ENCODE measurements around the gene SH3RF3. TPM values are rescaled to one million over a fixed set of nuclear protein-coding genes. Genes with fewer than 3 reads are reported as not detected.
A peak's percentile ranks its signal among the peaks of the same experiment; 100 is the strongest.
"Not testable (repeated sequence)": the region's sequence is repeated elsewhere in the genome, so short reads cannot be mapped to it uniquely, and the experiment has no call there.

The SH3RF3 gene
- total RNA-seq, 1 donor from 2014 or later = 7.3 TPM

DNA sequence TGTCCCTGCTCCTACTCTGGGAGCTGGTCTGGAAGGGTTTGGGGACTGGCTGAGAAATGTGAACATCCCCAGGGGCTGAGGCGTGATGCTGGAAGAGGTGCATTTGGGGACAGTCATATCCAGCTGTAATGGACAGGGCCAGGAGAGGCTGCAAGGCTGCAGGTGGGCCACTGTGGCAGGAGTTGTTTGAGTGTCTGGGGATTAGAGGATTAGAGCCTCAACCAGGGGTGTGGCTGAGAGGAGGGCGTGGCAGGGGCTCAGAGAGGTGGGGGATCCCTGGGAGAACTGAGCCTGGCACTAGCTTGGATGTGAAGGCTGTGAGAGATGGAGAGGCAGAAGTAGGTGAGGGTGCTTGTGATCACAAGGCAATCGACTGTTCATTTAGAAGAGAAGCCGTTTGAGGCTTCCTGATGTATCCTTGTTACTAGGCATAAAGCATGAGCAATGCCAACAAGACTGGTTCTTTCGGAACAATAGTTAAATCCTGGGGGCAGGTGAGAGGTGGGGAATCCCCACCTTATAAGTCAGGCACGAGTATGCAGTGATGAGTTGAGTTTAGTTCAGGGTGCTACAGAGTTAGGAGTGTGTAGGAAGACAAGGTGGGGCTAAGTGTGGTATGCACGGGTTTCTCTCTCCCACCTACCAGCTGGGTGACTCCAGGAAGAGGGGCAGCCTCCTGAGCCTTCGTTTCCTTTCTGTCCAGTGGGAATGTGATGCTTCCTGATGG, 31.9 kb downstream of the SH3RF3 start:
- TF ChIP-seq CTCF (IDR thresholded peaks at IDR 0.05; ENCODE audit: insufficient read depth, low read depth, low read length) = no peak
- no peak for TF ChIP-seq EZH2 (IDR thresholded peaks at IDR 0.05; ENCODE audit: insufficient read depth, low read length)
- no peaks in the 10 kb centered on the region for H3K36me3 ChIP-seq (ENCODE audit: insufficient read depth, low read length)
- Mint-ChIP-seq H3K27me3 (ENCODE audit: low read depth, unreplicated experiment) (peaks cover 28% of the 10 kb centered on the region), H3K4me1 (ENCODE audit: low read depth, unreplicated experiment) (peaks cover 20% of the 10 kb centered on the region), H3K27ac (ENCODE audit: unreplicated experiment) (no peak overlapping the region), H3K4me3 (ENCODE audit: unreplicated experiment) (no peak overlapping the region), H3K36me3 (ENCODE audit: low read depth, unreplicated experiment) (peaks cover 14% of the 10 kb centered on the region), H3K9me3 (ENCODE audit: unreplicated experiment) (peaks cover 3% of the 10 kb centered on the region)
- no peak overlapping the region for H3K27ac ChIP-seq (ENCODE audit: low read depth, low read length)
- H3K9ac ChIP-seq (ENCODE audit: low read length) = no peak overlapping the region
- H2AFZ ChIP-seq (ENCODE audit: low read depth, low read length) = no peak overlapping the region
- peaks cover 12% of the 10 kb centered on the region for H3K79me2 ChIP-seq (ENCODE audit: insufficient read depth, low read length)
- H4K20me1 ChIP-seq (ENCODE audit: insufficient read depth, low read length) = peaks cover 50% of the 10 kb centered on the region
- H3K4me1 ChIP-seq (ENCODE audit: insufficient read depth, low read length) = peaks cover 24% of the 10 kb centered on the region
- H3K9me3 ChIP-seq (ENCODE audit: insufficient read depth, low read depth, low read length) = no peaks in the 10 kb centered on the region
- no peak for FAIRE-seq
- no peaks in the 10 kb centered on the region for H3K27me3 ChIP-seq (ENCODE audit: insufficient read depth, low read length)
- no peak overlapping the region for H3K4me2 ChIP-seq (ENCODE audit: low read length)
- no peak for DNase-seq (ENCODE audit: low read depth)
- no peak overlapping the region for H3K4me3 ChIP-seq (ENCODE audit: insufficient read depth, low read depth, low read length)

DNA sequence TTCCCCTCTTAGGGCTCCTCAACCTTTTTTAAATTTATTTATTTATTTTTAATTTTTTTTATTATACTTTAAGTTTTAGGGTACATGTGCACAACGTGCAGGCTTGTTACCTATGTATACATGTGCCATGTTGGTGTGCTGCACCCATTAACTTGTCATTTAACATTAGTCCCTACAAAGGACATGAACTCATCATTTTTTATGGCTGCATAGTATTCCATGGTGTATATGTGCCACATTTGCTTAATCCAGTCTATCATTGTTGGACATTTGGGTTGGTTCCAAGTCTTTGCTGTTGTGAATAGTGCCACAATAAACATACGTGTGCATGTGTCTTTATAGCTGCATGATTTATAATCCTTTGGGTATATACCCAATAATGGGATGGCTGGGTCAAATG, 33.4 kb downstream of the SH3RF3 start:
- H4K20me1 ChIP-seq (ENCODE audit: insufficient read depth, low read length) = peaks cover 38% of the 10 kb centered on the region
- not testable (repeated sequence) for H3K9me3 ChIP-seq (ENCODE audit: insufficient read depth, low read depth, low read length); H3K27me3 ChIP-seq (ENCODE audit: insufficient read depth, low read length); H3K27ac Mint-ChIP-seq (ENCODE audit: unreplicated experiment); H3K27ac ChIP-seq (ENCODE audit: low read depth, low read length); H3K36me3 ChIP-seq (ENCODE audit: insufficient read depth, low read length); H3K4me2 ChIP-seq (ENCODE audit: low read length); DNase-seq (ENCODE audit: low read depth); H3K9ac ChIP-seq (ENCODE audit: low read length); H3K79me2 ChIP-seq (ENCODE audit: insufficient read depth, low read length); H3K4me3 Mint-ChIP-seq (ENCODE audit: unreplicated experiment); H3K4me3 ChIP-seq (ENCODE audit: insufficient read depth, low read depth, low read length); H2AFZ ChIP-seq (ENCODE audit: low read depth, low read length); H3K9me3 Mint-ChIP-seq (ENCODE audit: unreplicated experiment); FAIRE-seq
- Mint-ChIP-seq H3K27me3 (ENCODE audit: low read depth, unreplicated experiment) (peaks cover 28% of the 10 kb centered on the region), H3K4me1 (ENCODE audit: low read depth, unreplicated experiment) (peaks cover 30% of the 10 kb centered on the region), H3K36me3 (ENCODE audit: low read depth, unreplicated experiment) (peaks cover 14% of the 10 kb centered on the region)
- peaks cover 31% of the 10 kb centered on the region for H3K4me1 ChIP-seq (ENCODE audit: insufficient read depth, low read length)

- Mint-ChIP-seq H3K4me1 (ENCODE audit: low read depth, unreplicated experiment) (peaks cover 30% of the 10 kb centered on the region), H3K36me3 (ENCODE audit: low read depth, unreplicated experiment) (peaks cover 15% of the 10 kb centered on the region), H3K9me3 (ENCODE audit: unreplicated experiment) (peaks cover 3% of the 10 kb centered on the region), H3K27me3 (ENCODE audit: low read depth, unreplicated experiment) (peaks cover 23% of the 10 kb centered on the region), H3K27ac (ENCODE audit: unreplicated experiment) (no peak overlapping the region), H3K4me3 (ENCODE audit: unreplicated experiment) (peak overlapping the region; percentile 34)
- Histone ChIP-seq H2AFZ (ENCODE audit: low read depth, low read length) (no peak overlapping the region), H3K36me3 (ENCODE audit: insufficient read depth, low read length) (no peaks in the 10 kb centered on the region), H3K9ac (ENCODE audit: low read length) (no peak overlapping the region), H4K20me1 (ENCODE audit: insufficient read depth, low read length) (peaks cover 31% of the 10 kb centered on the region), H3K4me3 (ENCODE audit: insufficient read depth, low read depth, low read length) (no peak overlapping the region), H3K4me1 (ENCODE audit: insufficient read depth, low read length) (peaks cover 31% of the 10 kb centered on the region), H3K27ac (ENCODE audit: low read depth, low read length) (no peak overlapping the region), H3K27me3 (ENCODE audit: insufficient read depth, low read length) (no peaks in the 10 kb centered on the region), H3K79me2 (ENCODE audit: insufficient read depth, low read length) (peaks cover 10% of the 10 kb centered on the region), H3K9me3 (ENCODE audit: insufficient read depth, low read depth, low read length) (no peaks in the 10 kb centered on the region), H3K4me2 (ENCODE audit: low read length) (peak overlapping the region; percentile 14)
- no peak for TF ChIP-seq CTCF (IDR thresholded peaks at IDR 0.05; ENCODE audit: insufficient read depth, low read depth, low read length)
- no peak for TF ChIP-seq EZH2 (IDR thresholded peaks at IDR 0.05; ENCODE audit: insufficient read depth, low read length)
- FAIRE-seq = no peak
- peak; percentile 78 for DNase-seq (ENCODE audit: low read depth)
Measured at GRCh38 chr2:109162999-109163398, 34.0 kb downstream of the SH3RF3 start.
